ENCODE results near the gene TMX1.

TMX1 gene

DNA sequence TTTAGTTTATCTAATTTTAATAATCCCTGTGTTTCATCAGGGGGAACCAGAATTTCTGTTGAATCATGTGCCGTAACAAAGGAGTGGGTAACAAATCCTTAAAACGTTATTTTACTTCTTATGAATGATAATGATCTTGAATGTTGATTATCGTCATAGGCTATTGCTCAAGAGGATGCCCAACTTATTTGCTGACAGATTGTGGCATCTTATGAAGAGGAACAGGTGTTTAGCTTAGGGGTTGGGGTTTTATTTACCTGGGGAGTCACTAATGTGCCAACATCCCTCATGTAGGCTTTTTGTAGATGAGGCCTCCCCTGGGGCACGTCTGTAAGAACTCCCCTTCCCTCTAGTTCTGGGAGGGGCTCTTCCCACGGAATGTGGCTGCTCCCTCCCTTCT is 32.4 kb upstream of the TMX1 start:
- no peak overlapping the region for H3K4me3 ChIP-seq (replicated peaks; ENCODE audit: low read depth, low read length)
- no peak for DNase-seq (ENCODE audit: low read depth)
- TF ChIP-seq, protein P1, sequence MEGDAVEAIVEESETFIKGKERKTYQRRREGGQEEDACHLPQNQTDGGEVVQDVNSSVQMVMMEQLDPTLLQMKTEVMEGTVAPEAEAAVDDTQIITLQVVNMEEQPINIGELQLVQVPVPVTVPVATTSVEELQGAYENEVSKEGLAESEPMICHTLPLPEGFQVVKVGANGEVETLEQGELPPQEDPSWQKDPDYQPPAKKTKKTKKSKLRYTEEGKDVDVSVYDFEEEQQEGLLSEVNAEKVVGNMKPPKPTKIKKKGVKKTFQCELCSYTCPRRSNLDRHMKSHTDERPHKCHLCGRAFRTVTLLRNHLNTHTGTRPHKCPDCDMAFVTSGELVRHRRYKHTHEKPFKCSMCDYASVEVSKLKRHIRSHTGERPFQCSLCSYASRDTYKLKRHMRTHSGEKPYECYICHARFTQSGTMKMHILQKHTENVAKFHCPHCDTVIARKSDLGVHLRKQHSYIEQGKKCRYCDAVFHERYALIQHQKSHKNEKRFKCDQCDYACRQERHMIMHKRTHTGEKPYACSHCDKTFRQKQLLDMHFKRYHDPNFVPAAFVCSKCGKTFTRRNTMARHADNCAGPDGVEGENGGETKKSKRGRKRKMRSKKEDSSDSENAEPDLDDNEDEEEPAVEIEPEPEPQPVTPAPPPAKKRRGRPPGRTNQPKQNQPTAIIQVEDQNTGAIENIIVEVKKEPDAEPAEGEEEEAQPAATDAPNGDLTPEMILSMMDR (IDR thresholded peaks at IDR 0.05; ENCODE audit: low read length, missing control alignments) = no peak

DNA sequence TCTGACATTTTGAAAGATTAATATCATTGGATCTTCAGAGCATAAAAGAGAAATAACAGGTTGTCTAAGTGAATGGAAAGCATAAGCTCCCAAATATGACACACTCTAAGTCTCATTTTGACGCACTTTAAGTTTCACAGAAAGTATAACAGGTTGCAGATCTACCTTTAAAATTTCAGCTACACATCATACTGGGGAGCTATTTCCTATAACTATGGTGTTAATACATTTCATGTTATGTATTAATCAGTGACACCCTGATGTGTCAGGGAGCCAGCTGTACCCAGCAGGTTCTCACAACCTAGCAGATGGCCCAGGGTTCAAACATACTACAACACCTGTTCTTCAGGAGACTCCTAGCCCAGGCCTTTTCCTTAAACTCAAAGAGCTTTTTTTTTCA is 31.1 kb upstream of the TMX1 start:
- TF ChIP-seq, protein P1 (IDR thresholded peaks at IDR 0.05; ENCODE audit: low read length, missing control alignments) = no peak
- no peak for DNase-seq (ENCODE audit: low read depth)
- H3K4me3 ChIP-seq (replicated peaks; ENCODE audit: low read depth, low read length) = no peak overlapping the region

DNA sequence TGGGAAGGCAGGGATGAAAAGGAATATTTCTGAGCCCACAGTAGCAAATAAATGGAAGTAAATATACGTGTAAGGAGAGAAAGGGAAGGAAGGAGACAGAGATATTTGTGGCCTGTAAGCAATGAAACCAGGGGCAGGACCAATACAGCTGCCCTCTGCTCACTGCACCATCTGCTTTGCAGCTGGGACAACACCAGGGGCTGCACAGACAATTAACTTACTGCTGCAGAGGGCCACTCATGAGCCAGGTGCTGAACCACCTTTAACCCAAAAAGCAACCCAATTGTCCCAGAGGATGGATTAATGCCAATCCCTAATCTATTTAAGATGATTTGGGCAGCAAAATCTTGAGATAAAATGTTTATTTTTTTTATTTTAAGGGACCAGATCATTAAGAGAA is 30.6 kb upstream of the TMX1 start:
- no peak for DNase-seq (ENCODE audit: low read depth)
- TF ChIP-seq, protein P1 (IDR thresholded peaks at IDR 0.05; ENCODE audit: low read length, missing control alignments) = no peak
- H3K4me3 ChIP-seq (replicated peaks; ENCODE audit: low read depth, low read length) = no peak overlapping the region

DNA sequence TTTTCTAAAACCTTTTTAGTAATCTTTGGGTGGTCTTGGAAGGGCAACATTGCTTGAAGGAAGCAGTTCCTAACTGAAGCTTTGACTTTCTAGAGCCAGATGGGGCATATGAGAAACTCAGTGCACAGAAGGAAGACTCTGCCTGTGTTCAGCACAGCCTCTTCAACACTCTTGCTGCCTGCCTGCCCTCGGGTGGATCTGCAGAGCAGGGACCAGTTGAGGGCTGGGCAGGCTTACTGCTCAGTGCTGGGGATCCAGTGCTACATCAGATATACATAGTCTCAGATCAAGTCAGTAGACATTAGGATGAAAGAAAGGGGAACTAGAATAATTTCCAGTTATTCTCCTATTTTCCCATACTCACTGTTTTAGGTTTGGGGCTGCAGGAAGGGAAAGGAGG is 29.5 kb upstream of the TMX1 start:
- TF ChIP-seq, protein P1 (IDR thresholded peaks at IDR 0.05; ENCODE audit: low read length, missing control alignments) = no peak
- H3K4me3 ChIP-seq (replicated peaks; ENCODE audit: low read depth, low read length) = no peak overlapping the region
- no peak for DNase-seq (ENCODE audit: low read depth)

DNA sequence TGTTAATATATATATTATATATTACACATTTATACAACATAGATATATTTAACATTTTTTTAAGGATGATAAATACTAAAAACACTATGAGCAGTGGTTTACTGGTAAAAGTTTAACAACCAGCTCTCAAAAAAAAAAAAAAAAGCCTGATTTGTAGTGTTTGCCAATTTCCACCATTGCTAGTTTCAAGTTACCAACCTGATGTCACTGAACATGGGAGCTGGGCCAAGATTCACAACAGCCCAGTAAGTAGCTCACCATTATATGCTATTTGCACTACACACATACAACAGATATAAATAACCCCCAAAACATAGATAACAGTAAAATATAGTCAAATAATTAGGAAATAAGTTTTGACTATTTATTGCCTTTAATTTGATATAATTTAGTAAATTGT is 28.9 kb upstream of the TMX1 start:
- H3K4me3 ChIP-seq (replicated peaks; ENCODE audit: low read depth, low read length) = no peak overlapping the region
- TF ChIP-seq, protein P1 (IDR thresholded peaks at IDR 0.05; ENCODE audit: low read length, missing control alignments) = no peak
- peak; percentile 44 for DNase-seq (ENCODE audit: low read depth)

DNA sequence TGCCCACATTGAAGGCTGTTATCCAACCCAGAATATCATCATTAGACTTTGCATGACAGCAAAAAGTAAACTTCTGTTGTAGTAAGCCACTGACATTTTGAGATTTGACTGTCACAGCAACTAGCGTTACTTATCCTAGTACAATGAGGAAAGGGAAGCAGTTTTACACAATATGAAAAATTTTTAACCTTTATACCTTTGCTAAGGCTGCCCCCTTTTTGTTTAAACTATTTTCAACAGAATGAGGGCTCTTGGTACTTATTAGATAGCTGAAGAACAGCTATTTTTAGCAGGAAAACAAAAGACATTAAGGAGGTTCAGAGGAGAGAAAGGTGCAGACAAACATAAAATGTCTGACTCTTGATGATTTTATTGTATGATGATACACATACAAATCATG is 23.4 kb upstream of the TMX1 start:
- H3K4me3 ChIP-seq (replicated peaks; ENCODE audit: low read depth, low read length) = no peak overlapping the region
- TF ChIP-seq, protein P1 (IDR thresholded peaks at IDR 0.05; ENCODE audit: low read length, missing control alignments) = no peak
- DNase-seq (ENCODE audit: low read depth) = no peak

All from fibroblast of pulmonary artery (primary cell).